Muscle layer of colon (tissue), 2 donors: Measurements from ENCODE around the gene CRTC3.

Source experiments
- H3K27ac ChIP-seq: one replicate; pipeline ENCODE4 v1.7.0; 2013; ENCODE audit warnings: low read depth, mild to moderate bottlenecking, low read length, moderate library complexity
- H3K27me3 ChIP-seq, 2 donors: one replicate each; pipeline ENCODE4 v1.7.0; 2013; ENCODE audit warnings: low read length in 2 of 2, mild to moderate bottlenecking in 2 of 2; ENCODE audit not compliant: insufficient read depth in 2 of 2, control insufficient read depth in 1 of 2
- H3K36me3 ChIP-seq: one replicate; pipeline ENCODE4 v1.7.0; 2013; ENCODE audit warnings: mild to moderate bottlenecking, low read length; ENCODE audit not compliant: insufficient read depth
- H3K4me1 ChIP-seq: one replicate; pipeline ENCODE4 v1.7.0; 2013; ENCODE audit warnings: mild to moderate bottlenecking, low read length; ENCODE audit not compliant: insufficient read depth
- H3K4me3 ChIP-seq, 2 donors: one replicate each; pipeline ENCODE4 v1.7.0; 2013; ENCODE audit warnings: low read length in 2 of 2, low read depth in 1 of 2, mild to moderate bottlenecking in 1 of 2, moderate library complexity in 1 of 2
- H3K9ac ChIP-seq: one replicate; pipeline ENCODE4 v1.7.0; 2013; ENCODE audit warnings: low read length
- H3K9me3 ChIP-seq: one replicate; pipeline ENCODE4 v1.7.0; 2013; ENCODE audit warnings: mild to moderate bottlenecking, low read length
- donor health status: abdominal sarcoma.
- donor health status: Adenocarcinoma of cecum.

CRTC3 gene

GRCh38 chr15:90564051-90564450, 34.3 kb downstream of the CRTC3 start:
- H3K27me3 ChIP-seq: no peaks in the 10 kb centered on the region
- no peak overlapping the region for H3K4me3 ChIP-seq
- H3K9ac ChIP-seq: no peak overlapping the region
- peak overlapping the region; percentile 16 for H3K27ac ChIP-seq
- H3K36me3 ChIP-seq: no peaks in the 10 kb centered on the region
- no peaks in the 10 kb centered on the region for H3K9me3 ChIP-seq
- H3K4me1 ChIP-seq: peaks cover 56% of the 10 kb centered on the region

- H3K4me3 ChIP-seq: no peak overlapping the region
- H3K9me3 ChIP-seq: no peaks in the 10 kb centered on the region
- H3K27me3 ChIP-seq: no peaks in the 10 kb centered on the region
- no peaks in the 10 kb centered on the region for H3K36me3 ChIP-seq
- no peak overlapping the region for H3K9ac ChIP-seq
- H3K4me1 ChIP-seq: peaks cover 51% of the 10 kb centered on the region
- H3K27ac ChIP-seq: peak overlapping the region; percentile 16
Observed at GRCh38 chr15:90564590-90564989, 34.9 kb downstream of the CRTC3 start.

DNA sequence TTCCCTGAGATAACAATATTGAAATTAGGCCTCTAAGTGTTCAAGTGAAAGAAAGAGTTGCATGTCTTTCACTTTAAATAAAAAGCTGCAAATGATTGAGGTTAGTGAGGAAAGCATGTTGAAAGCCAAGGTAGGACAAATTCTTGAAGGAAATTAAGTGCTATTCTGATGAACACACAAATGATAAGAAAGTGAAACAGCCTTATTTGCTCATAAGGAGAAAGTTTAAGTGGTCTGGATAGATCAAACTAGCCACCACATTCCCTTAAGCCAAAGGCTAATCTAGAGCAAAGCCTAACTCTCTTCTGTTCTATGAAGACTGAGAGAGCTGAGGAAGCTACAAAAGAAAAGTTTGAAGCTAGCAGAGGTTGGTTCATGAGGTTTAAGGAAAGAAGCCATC, 36.1 kb downstream of the CRTC3 start:
- Histone ChIP-seq H3K9ac (no peak overlapping the region), H3K4me3 (no peak overlapping the region), H3K4me1 (peaks cover 38% of the 10 kb centered on the region), H3K36me3 (no peaks in the 10 kb centered on the region), H3K27ac (no peak overlapping the region), H3K9me3 (no peaks in the 10 kb centered on the region), H3K27me3 (no peaks in the 10 kb centered on the region)

GRCh38 chr15:90570643-90571042, 40.9 kb downstream of the CRTC3 start:
- Histone ChIP-seq H3K4me3 (no peak overlapping the region), H3K4me1 (no peaks in the 10 kb centered on the region), H3K9me3 (no peaks in the 10 kb centered on the region), H3K27me3 (no peaks in the 10 kb centered on the region), H3K36me3 (no peaks in the 10 kb centered on the region), H3K9ac (no peak overlapping the region), H3K27ac (no peak overlapping the region)

DNA sequence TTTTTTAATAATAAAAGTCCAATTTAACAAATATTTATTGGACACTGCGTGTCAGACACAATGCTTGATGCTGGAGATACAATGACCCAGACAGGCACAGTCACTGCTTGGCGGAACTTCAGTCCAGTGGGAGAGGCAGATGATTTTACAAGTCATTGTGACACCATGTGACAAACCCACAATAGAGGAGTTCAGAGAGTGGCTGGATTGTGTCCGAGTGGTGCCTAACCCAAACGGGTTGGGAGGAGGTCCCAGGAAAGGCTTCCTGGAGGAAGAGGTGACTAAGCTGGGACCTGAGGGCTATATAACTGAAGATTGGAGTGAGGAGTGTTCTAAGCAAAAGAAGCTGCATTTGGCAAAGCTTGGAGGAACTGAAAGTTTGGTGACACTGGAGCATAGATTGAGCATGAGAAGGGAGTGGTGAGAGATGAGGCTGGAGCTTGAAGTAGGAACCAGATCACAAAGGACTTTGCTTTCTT, 41.4 kb downstream of the CRTC3 start:
- Histone ChIP-seq H3K4me1 (no peaks in the 10 kb centered on the region), H3K27ac (no peak overlapping the region), H3K4me3 (no peak overlapping the region), H3K9ac (no peak overlapping the region), H3K27me3 (no peaks in the 10 kb centered on the region), H3K9me3 (no peaks in the 10 kb centered on the region), H3K36me3 (no peaks in the 10 kb centered on the region)

- no peaks in the 10 kb centered on the region for H3K9me3 ChIP-seq
- no peaks in the 10 kb centered on the region for H3K4me1 ChIP-seq
- H3K4me3 ChIP-seq: no peak overlapping the region
- no peak overlapping the region for H3K9ac ChIP-seq
- H3K36me3 ChIP-seq: no peaks in the 10 kb centered on the region
- no peaks in the 10 kb centered on the region for H3K27me3 ChIP-seq
- H3K27ac ChIP-seq: no peak overlapping the region
Observed at GRCh38 chr15:90572893-90573292, 43.2 kb downstream of the CRTC3 start.

- Histone ChIP-seq H3K4me3 (no peak overlapping the region), H3K9me3 (no peaks in the 10 kb centered on the region), H3K9ac (no peak overlapping the region), H3K27me3 (no peaks in the 10 kb centered on the region), H3K36me3 (no peaks in the 10 kb centered on the region), H3K4me1 (peaks cover 10% of the 10 kb centered on the region), H3K27ac (no peak overlapping the region)
Observed at GRCh38 chr15:90576711-90577389, 47.1 kb downstream of the CRTC3 start.

DNA sequence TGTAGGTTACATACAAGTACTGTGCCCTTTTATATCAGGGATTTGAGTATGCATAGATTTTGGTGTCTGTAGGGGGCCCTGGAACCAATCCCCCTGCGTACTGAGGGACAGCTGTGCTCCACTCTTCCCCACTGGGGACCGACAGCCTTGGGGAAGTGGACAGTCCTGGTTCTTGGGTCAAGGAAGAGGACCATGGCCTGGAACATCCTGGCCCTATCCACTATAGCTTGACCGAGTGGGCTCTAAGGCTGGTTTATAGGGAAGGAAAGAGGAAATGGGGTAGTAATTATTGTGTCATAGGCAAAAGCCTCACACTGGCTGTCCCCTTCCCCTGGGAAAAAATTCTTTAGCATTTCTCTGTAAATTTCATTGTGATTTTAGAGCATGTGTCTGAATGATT, 49.5 kb downstream of the CRTC3 start:
- Histone ChIP-seq H3K9me3 (no peaks in the 10 kb centered on the region), H3K4me3 (no peak overlapping the region), H3K9ac (no peak overlapping the region), H3K36me3 (no peaks in the 10 kb centered on the region), H3K27me3 (no peaks in the 10 kb centered on the region), H3K4me1 (peaks cover 18% of the 10 kb centered on the region), H3K27ac (no peak overlapping the region)

- peaks cover 18% of the 10 kb centered on the region for H3K4me1 ChIP-seq
- H3K27ac ChIP-seq: no peak overlapping the region
- H3K9me3 ChIP-seq: no peaks in the 10 kb centered on the region
- H3K9ac ChIP-seq: no peak overlapping the region
- H3K27me3 ChIP-seq: no peaks in the 10 kb centered on the region
- H3K4me3 ChIP-seq: no peak overlapping the region
- H3K36me3 ChIP-seq: no peaks in the 10 kb centered on the region
Observed at GRCh38 chr15:90580099-90580498, 50.4 kb downstream of the CRTC3 start.

GRCh38 chr15:90580541-90580940, 50.8 kb downstream of the CRTC3 start:
- no peaks in the 10 kb centered on the region for H3K27me3 ChIP-seq
- H3K4me1 ChIP-seq: peaks cover 18% of the 10 kb centered on the region

GRCh38 chr15:90580946-90581345, 51.2 kb downstream of the CRTC3 start:
- Histone ChIP-seq H3K27ac (no peak overlapping the region), H3K36me3 (no peaks in the 10 kb centered on the region), H3K9ac (no peak overlapping the region), H3K9me3 (no peaks in the 10 kb centered on the region), H3K4me3 (no peak overlapping the region), H3K4me1 (peaks cover 18% of the 10 kb centered on the region), H3K27me3 (no peaks in the 10 kb centered on the region)

More at GRCh38 chr15:90580541-90580940, 50.8 kb downstream of the CRTC3 start:
- no peak overlapping the region for H3K9ac ChIP-seq
- H3K4me3 ChIP-seq: no peak overlapping the region
- no peak overlapping the region for H3K27ac ChIP-seq
- H3K9me3 ChIP-seq: no peaks in the 10 kb centered on the region
- no peaks in the 10 kb centered on the region for H3K36me3 ChIP-seq

DNA sequence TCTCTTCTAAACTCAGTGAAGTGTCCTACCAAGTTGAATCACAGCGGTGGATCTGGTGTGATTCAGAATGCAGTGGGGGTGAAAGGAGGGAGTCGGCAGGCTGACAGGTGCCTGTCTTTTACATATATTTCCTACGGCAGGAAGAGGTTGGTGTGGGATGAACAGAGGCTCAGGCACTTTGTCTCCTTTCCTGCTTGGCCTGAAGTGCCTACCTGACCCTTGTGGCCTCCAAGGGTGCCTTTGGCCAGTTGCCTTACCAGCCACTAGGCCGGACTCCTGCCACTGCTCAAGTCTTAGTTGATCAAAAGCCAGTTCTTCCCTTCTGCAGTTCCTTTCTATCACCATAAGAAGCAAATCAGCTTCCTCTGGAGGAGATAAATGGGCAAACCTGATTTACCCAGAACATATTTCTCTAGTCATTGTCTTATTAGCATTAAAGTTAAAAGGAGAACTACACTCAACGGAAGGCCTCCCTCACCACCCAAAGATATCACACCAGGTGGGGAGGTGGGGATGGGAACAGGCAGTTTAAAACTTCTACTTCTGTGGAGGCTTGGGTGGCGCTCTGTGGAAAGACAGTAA, 52.1 kb downstream of the CRTC3 start:
- peaks cover 18% of the 10 kb centered on the region for H3K4me1 ChIP-seq

More for the DNA sequence above, 52.1 kb downstream of the CRTC3 start:
- H3K36me3 ChIP-seq: no peaks in the 10 kb centered on the region
- no peak overlapping the region for H3K4me3 ChIP-seq
- H3K9me3 ChIP-seq: no peaks in the 10 kb centered on the region
- no peak overlapping the region for H3K27ac ChIP-seq
- no peak overlapping the region for H3K9ac ChIP-seq
- no peaks in the 10 kb centered on the region for H3K27me3 ChIP-seq
